GM13977 (cell line): ENCODE data around the gene SYDE1.
"Not testable (repeated sequence)": the region's sequence is repeated elsewhere in the genome, so short reads cannot be mapped to it uniquely, and the experiment has no call there.

Source experiments
- DNase-seq: peaks from one replicate; pipeline ENCODE4 v3.0.0; 2012; ENCODE audit warnings: low spot score
- in situ Hi-C: fragments of 300-500 bp; cut with MboI; formaldehyde crosslinking; loops from one replicate; pipeline ENCODE4 v1.12.0; 2022; ENCODE audit warnings: low sequenced_read_pairs, low pct_unique_long_range_greater_than_20kb, mixed read lengths, inconsistent platforms; ENCODE audit not compliant: unreplicated experiment
- TF ChIP-seq, protein P1 (sequence below): IDR thresholded peaks from 2 replicates; pipeline ENCODE4 v1.5.1; 2012; ENCODE audit warnings: mild to moderate bottlenecking, control low read depth; ENCODE audit not compliant: insufficient read depth; ENCODE audit errors: extremely low read depth, missing control alignments

SYDE1 gene

GRCh38 chr19:15081911-15082310 lies 25.3 kb upstream of the SYDE1 start, which contains the start of gene OR1I1:
TSS of gene OR1I1 (plus strand) at chr19:15082211. CDS start at chr19:15087066, 4,855 bp downstream.
- DNase-seq = no peak
- in situ Hi-C loops = no loop called here
- TF ChIP-seq, protein P1, sequence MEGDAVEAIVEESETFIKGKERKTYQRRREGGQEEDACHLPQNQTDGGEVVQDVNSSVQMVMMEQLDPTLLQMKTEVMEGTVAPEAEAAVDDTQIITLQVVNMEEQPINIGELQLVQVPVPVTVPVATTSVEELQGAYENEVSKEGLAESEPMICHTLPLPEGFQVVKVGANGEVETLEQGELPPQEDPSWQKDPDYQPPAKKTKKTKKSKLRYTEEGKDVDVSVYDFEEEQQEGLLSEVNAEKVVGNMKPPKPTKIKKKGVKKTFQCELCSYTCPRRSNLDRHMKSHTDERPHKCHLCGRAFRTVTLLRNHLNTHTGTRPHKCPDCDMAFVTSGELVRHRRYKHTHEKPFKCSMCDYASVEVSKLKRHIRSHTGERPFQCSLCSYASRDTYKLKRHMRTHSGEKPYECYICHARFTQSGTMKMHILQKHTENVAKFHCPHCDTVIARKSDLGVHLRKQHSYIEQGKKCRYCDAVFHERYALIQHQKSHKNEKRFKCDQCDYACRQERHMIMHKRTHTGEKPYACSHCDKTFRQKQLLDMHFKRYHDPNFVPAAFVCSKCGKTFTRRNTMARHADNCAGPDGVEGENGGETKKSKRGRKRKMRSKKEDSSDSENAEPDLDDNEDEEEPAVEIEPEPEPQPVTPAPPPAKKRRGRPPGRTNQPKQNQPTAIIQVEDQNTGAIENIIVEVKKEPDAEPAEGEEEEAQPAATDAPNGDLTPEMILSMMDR = no peak

DNA sequence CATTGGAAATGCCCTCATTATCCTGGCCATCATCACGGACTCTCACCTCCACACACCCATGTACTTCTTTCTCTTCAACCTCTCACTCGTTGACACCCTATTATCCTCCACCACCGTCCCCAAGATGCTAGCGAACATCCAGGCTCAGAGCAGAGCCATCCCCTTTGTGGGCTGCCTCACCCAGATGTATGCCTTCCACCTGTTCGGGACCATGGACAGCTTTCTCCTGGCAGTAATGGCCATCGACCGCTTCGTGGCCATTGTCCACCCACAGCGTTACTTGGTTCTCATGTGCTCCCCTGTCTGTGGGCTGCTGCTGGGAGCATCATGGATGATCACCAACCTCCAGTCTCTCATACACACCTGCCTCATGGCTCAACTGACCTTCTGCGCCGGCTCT lies 20.0 kb upstream of the SYDE1 start:
- TF ChIP-seq, protein P1 = no peak
- in situ Hi-C loops = no loop called here
- no peak for DNase-seq

DNA sequence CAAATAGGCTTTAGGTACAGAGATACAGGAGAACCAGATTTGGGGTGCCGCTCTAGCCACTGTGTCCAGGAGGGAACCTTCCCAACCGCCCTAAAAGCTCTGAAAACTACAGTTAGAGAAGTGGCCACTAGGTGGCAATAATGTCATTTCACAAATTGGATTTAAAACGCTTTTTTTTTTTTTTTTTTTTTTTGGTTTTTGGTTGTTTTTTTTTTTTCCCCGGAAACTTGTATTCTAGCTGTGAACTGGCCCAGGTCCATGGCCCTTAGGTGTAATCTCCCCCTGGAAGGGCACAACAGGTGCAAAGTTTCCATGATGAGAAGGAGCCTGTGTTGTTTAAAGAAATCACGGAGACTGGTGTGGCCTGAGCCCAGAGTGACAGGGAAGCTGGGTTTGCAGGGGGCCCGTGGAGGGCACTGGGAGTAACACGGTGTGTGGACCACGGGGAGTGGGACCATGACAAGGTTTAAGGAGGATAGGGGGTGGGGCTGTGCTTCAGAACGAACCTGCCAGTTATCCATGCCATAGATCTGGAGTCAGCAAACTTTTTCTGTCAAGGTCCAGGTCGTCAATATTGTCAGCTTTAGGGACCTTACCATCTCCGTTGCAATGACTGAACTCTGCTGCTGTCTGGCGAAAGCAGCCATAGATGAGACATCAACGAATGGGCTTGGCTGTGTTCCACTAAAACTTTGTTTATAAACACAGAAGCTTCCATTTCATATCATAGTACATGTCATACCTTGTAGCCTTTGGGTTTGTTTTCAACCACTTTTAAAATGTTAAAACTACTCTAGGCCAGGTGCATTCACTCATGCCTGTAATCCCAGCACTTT lies 15.1 kb upstream of the SYDE1 start:
- DNase-seq = peak; percentile 54
- in situ Hi-C loops = no loop called here
- TF ChIP-seq, protein P1 = peak; percentile 61

DNA sequence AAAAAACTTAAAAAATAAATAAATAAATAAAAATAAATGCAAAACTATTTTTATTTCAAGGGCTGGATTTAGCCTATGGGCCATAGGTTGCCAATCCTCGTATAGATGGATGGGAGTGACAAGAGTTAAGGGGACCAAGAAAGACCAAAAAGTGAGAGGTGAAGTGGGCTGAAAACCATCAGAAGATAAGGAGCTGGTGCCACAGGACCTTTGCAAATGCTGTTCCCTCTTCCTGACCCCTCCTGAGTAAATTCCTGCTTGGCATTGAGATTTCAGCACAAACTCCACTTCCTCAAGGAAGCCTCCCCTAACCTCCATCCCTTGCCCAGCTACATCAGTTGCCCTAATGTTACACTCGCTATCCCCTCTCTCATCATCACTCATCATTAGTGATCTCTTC lies 14.2 kb upstream of the SYDE1 start:
- TF ChIP-seq, protein P1 = no peak
- no peak for DNase-seq
- in situ Hi-C loops = no loop called here

DNA sequence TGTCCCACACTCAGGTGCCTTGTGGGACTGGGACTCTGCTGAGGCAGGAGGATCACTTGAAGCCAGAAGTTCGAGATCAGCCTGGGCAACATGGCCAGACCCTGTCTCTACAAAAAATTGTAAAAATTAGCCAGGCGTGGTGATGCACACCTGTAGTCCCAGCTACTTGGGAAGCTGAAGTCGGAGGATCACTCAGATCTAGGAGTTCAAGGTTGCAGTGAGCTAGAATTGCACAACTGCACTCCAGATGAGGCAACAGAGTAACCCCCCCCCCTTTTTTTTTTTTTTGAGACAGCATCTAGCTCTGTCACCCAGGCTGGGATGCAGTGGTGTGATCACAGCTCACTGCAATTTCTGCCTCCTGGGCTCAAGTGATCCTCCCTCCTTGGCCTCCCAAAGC lies 11.0 kb upstream of the SYDE1 start:
- TF ChIP-seq, protein P1 = no peak

GRCh38 chr19:15097980-15098379 lies 9.2 kb upstream of the SYDE1 start:
- in situ Hi-C loops, DNase-seq: not testable (repeated sequence)

More for the DNA sequence above, 11.0 kb upstream of the SYDE1 start:
- in situ Hi-C loops = no loop called here
- no peak for DNase-seq

DNA sequence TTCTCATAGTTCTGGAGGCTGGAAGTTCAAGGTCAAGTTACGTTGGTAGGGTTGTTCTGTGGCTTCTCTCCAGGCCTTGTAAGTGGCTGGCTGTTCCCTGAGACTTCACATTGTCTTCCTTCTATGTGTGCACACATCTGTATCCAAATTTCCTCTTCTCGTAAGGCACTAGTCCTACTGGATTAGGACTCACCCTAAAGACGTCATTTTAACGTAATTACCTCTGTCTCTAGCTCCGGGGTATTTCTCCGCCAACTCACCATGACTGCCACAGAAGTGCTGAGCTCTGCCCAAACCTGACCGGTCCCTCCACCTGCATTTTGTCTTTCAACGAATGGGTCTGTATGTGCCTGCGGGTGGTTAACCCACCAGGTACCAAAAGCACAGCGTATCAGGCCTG lies 8.7 kb upstream of the SYDE1 start:
- no peak for DNase-seq
- TF ChIP-seq, protein P1 = no peak
- in situ Hi-C loops = no loop called here
